Measurements from ENCODE around the gene LSAMP.

DNA sequence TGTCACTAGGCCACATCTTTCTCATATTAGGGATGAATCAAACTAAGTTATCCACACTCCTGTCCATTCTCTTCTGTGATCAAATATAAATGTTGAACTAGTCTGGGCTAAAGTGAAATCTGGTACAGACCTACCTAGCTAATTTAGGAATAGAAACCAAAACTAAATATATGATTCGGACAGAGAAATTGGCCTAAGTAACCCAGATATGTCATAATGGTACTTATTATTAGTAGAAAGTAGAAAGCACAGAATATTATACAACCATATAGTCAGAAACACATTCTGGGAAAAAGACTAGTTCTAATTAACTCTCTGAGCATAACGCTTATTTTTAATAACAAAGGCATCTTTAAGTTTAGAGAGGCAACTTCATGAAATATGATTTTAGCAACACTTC lies 389.0 kb downstream of the LSAMP start:
- TF ChIP-seq POLR2A (IDR thresholded peaks at IDR 0.05; ENCODE audit: low read length) (no peak), PBX3 (IDR thresholded peaks at IDR 0.05) (no peak), CHD2 (IDR thresholded peaks at IDR 0.05; ENCODE audit: low read length, partially characterized antibody) (no peak)
- TF ChIP-seq, protein P1, sequence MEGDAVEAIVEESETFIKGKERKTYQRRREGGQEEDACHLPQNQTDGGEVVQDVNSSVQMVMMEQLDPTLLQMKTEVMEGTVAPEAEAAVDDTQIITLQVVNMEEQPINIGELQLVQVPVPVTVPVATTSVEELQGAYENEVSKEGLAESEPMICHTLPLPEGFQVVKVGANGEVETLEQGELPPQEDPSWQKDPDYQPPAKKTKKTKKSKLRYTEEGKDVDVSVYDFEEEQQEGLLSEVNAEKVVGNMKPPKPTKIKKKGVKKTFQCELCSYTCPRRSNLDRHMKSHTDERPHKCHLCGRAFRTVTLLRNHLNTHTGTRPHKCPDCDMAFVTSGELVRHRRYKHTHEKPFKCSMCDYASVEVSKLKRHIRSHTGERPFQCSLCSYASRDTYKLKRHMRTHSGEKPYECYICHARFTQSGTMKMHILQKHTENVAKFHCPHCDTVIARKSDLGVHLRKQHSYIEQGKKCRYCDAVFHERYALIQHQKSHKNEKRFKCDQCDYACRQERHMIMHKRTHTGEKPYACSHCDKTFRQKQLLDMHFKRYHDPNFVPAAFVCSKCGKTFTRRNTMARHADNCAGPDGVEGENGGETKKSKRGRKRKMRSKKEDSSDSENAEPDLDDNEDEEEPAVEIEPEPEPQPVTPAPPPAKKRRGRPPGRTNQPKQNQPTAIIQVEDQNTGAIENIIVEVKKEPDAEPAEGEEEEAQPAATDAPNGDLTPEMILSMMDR (IDR thresholded peaks at IDR 0.05), result no peak
